K562 (cell line): ENCODE measurements around the gene WDR13. TPM values are rescaled to one million over a fixed set of nuclear protein-coding genes. Genes with fewer than 3 reads are reported as not detected.
A peak's percentile ranks its signal among the peaks of the same experiment; 100 is the strongest.

Experiments
- ATAC-seq: fragments of 200-7000 bp; cut with Tn5 transposase; 3 replicates; pipeline ENCODE4 v1.9.1; 2020; ENCODE audit warnings: moderate library complexity
- BruUV-seq: library from RNA; stranded (reverse); fragments of 400-500 nt; replicated peaks from 2 replicates; lab custom pipeline; 2021; lab: Mats Ljungman, UMichigan
- CTCF ChIA-PET: fragments of 300-600 bp; formaldehyde crosslinking; extraction: SDS; loops from one replicate; lab custom pipeline; 2021; ENCODE audit warnings: low intra/inter-chr PET ratio; lab: Yijun Ruan, JAX
- POLR2A ChIA-PET: fragments of 300-600, 350-650 bp; sonication (Branson Sonifier 250); formaldehyde crosslinking; extraction: SDS; loops from one replicate; lab custom pipeline; 2021; ENCODE audit warnings: antibody characterized with exemption, inconsistent platforms; lab: Yijun Ruan, JAX
- DNase-seq, 4 experiments: peaks; one replicate each; pipeline versions ENCODE4 v3.0.0 to v3.0.0-alpha.2; 2011 to 2018; ENCODE audit warnings: low spot score in 3 of 4, mixed read lengths in 3 of 4; ENCODE audit errors: extremely low read depth in 1 of 4
- FAIRE-seq: peaks from 2 replicates; lab custom pipeline; 2011; peaks lifted over from hg19 to GRCh38; lab: Jason Lieb, UNC
- H2AFZ ChIP-seq: 2 replicates; pipeline ENCODE4 v1.6.0; 2011; ENCODE audit warnings: low read depth, low read length, control low read depth, inconsistent platforms
- H3K27ac ChIP-seq: fragments of 200-600 bp; 3 replicates; pipeline ENCODE4 v1.8.0; 2011; ENCODE audit warnings: low read depth, mild to moderate bottlenecking, control low read depth, inconsistent platforms, low read length, moderate library complexity, mixed read lengths; ENCODE audit errors: extremely low read depth
- H3K27me3 ChIP-seq, 2 experiments: fragments of 300-600 bp in 1 of 2; 2 replicates in 1 of 2; 3 replicates in 1 of 2; pipeline versions ENCODE4 v1.6.0 to v1.8.0; 2011; ENCODE audit warnings: inconsistent platforms in 2 of 2, low read length in 2 of 2, mild to moderate bottlenecking in 1 of 2, mixed read lengths in 1 of 2, moderate library complexity in 1 of 2; ENCODE audit not compliant: control insufficient read depth in 2 of 2, insufficient read depth in 2 of 2
- H3K36me3 ChIP-seq: fragments of 300-600 bp; 3 replicates; pipeline ENCODE4 v1.8.0; 2011; ENCODE audit warnings: mild to moderate bottlenecking, low read length, inconsistent platforms; ENCODE audit not compliant: control insufficient read depth, insufficient read depth
- H3K4me1 ChIP-seq, 2 experiments: fragments of 200-600 bp in 1 of 2; replicated peaks in 1 of 2; 2 replicates in 1 of 2; 3 replicates in 1 of 2; pipeline versions ENCODE4 v1.5.1 to v1.8.0; 2011; ENCODE audit warnings: inconsistent platforms in 2 of 2, low read length in 2 of 2, mild to moderate bottlenecking in 1 of 2, mixed read lengths in 1 of 2, moderate library complexity in 1 of 2; ENCODE audit not compliant: control insufficient read depth in 2 of 2, insufficient read depth in 2 of 2
- H3K4me2 ChIP-seq: 2 replicates; pipeline ENCODE4 v1.6.1; 2011; ENCODE audit warnings: low read length, control low read depth, inconsistent platforms, mixed read lengths; ENCODE audit not compliant: insufficient read depth
- H3K4me3 ChIP-seq: fragments of 200-600 bp; sonication (generic), shearing (Covaris generic); 2 replicates; pipeline ENCODE4 v1.5.1; 2016; ENCODE audit warnings: control low read depth, inconsistent platforms
- H3K79me2 ChIP-seq: fragments of 200-600 bp; 3 replicates; pipeline ENCODE4 v1.8.0; 2011; ENCODE audit warnings: low read length, inconsistent platforms; ENCODE audit not compliant: control insufficient read depth, insufficient read depth
- H3K9ac ChIP-seq, 2 experiments: 2 replicates each; pipeline versions ENCODE4 v1.6.0 to v1.6.1; 2011; ENCODE audit warnings: low read depth in 2 of 2, low read length in 2 of 2, control low read depth in 1 of 2, inconsistent platforms in 1 of 2, mild to moderate bottlenecking in 1 of 2, mixed read lengths in 1 of 2; ENCODE audit not compliant: insufficient read depth in 1 of 2
- H3K9me1 ChIP-seq: one replicate; pipeline ENCODE4 v1.6.0; 2011; ENCODE audit warnings: inconsistent platforms, mild to moderate bottlenecking, low read length, moderate library complexity; ENCODE audit not compliant: control insufficient read depth, insufficient read depth
- H3K9me3 ChIP-seq: replicated peaks from 2 replicates; pipeline ENCODE4 v1.5.1; 2011; ENCODE audit warnings: low read depth, low read length, inconsistent platforms; ENCODE audit not compliant: control insufficient read depth, insufficient read depth
- H4K20me1 ChIP-seq: replicated peaks from 2 replicates; pipeline ENCODE4 v1.6.1; 2011; ENCODE audit warnings: low read length, inconsistent platforms, mixed read lengths; ENCODE audit not compliant: control insufficient read depth, insufficient read depth
- EWSR1 ChIP-seq: fragments of 450-650 bp; IDR thresholded peaks from 2 replicates; pipeline ENCODE4 v1.6.1; 2018; ENCODE audit warnings: borderline replicate concordance, mild to moderate bottlenecking, low read depth, moderate library complexity; ENCODE audit not compliant: partially characterized antibody
- FOXA1 ChIP-seq: fragments of 450-650 bp; IDR thresholded peaks from 2 replicates; pipeline ENCODE4 v1.6.1; 2016; ENCODE audit warnings: mild to moderate bottlenecking, borderline replicate concordance
- POLR2G ChIP-seq: fragments of 200-400 bp; formaldehyde crosslinking; IDR thresholded peaks from 2 replicates; pipeline ENCODE4 v1.6.1; 2017; ENCODE audit warnings: low read depth, mild to moderate bottlenecking, antibody characterized with exemption, low read length, moderate library complexity
- RBFOX2 ChIP-seq: fragments of 200-400 bp; formaldehyde crosslinking; IDR thresholded peaks from 2 replicates; pipeline ENCODE4 v1.6.1; 2017; ENCODE audit warnings: low read depth, mild to moderate bottlenecking, low read length, moderate library complexity
- RFX7 ChIP-seq: fragments of 250-450 bp; sonication (Bioruptor Pico); IDR thresholded peaks from 2 replicates; pipeline ENCODE4 v1.5.1; 2021; ENCODE audit warnings: mild to moderate bottlenecking
- SAFB2 ChIP-seq: fragments of 200-400 bp; formaldehyde crosslinking; IDR thresholded peaks from 2 replicates; pipeline ENCODE4 v1.6.1; 2018; ENCODE audit warnings: borderline replicate concordance, low read length, low read depth, moderate library complexity; ENCODE audit not compliant: severe bottlenecking
- TEAD2 ChIP-seq: fragments of 450-650 bp; IDR thresholded peaks from 2 replicates; pipeline ENCODE4 v1.6.1; 2016; ENCODE audit warnings: missing genetic modification characterization, control low read depth, missing compliant biosample characterization
- WGBS: fragments of 100-300 bp; shearing (Covaris generic); methylation state at CpG from one replicate; pipeline ENCODE4 v1.1.6; 2016; ENCODE audit warnings: low coverage, mixed read lengths; ENCODE audit not compliant: insufficient coverage; ENCODE audit errors: missing lambda C conversion rate; 5-methylcytosine and 5-hydroxymethylcytosine counted together
- in situ Hi-C: fragments of 300-500 bp; cut with MboI; formaldehyde crosslinking; loops from 4 replicates; pipeline ENCODE4 v1.15.0; 2018; ENCODE audit warnings: inconsistent platforms, mixed read lengths
- intact Hi-C: fragments of 100-400 bp; cut with micrococcal nuclease; formaldehyde crosslinking; loops from 2 replicates; pipeline ENCODE4 v1.14.2; 2022
- polyA plus RNA-seq, 8 experiments: library from polyadenylated mRNA; depleted of rRNA in 4 of 8; stranded (reverse) in 5 of 8; unstranded in 3 of 8; fragments of >200 nt; fragmentation: Nextera tagmentation in 2 of 8; fragmentation: Illumina TruSeq in 1 of 8; extraction: Ambion mirVana in 2 of 8; extraction: Trizol in 1 of 8; gene quantifications; 2 replicates each; pipeline versions ENCODE4 v1.2.1 to v1.2.3, GENCODE V29; 2011 to 2014; ENCODE audit warnings: inconsistent platforms in 1 of 8, missing spikeins in 1 of 8
- total RNA-seq, 7 experiments: library from RNA; depleted of rRNA in 6 of 7; stranded (reverse); fragments of >200 nt in 6 of 7; fragmentation: Illumina TruSeq in 2 of 7; extraction: Trizol in 2 of 7; gene quantifications; 2 replicates each; pipeline versions ENCODE4 v1.2.1 to v1.2.3, GENCODE V29; 2011 to 2021; ENCODE audit warnings: low replicate concordance in 1 of 7

WDR13 gene
- total and polyA plus RNA-seq, 9 of the 15 experiments (the other 6 are each of a cell fraction or from before 2014, with no cell fraction given) = 7.4 to 70.5 (median 31.4) TPM

DNA sequence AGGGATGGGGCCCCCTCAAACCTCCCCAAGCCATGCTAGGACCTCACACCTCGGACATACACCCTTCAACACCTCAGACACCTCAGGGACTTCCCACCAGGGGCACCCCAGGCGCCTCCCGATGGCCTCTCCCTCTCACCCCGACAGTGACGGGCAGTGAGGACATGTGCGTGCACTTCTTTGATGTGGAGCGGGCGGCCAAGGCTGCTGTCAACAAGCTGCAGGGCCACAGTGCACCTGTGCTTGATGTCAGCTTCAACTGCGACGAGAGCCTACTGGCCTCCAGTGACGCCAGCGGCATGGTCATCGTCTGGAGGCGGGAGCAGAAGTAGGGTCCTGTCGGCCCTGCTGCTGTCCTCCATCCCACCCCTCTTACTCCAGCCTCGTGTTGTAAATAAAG is 7.4 kb downstream of the WDR13 start:
- WGBS = 92% methylated on average over 11 of the region's 16 CpGs
- no peaks in the 10 kb centered on the region for H4K20me1 ChIP-seq
- intact Hi-C loops (no loop called here), in situ Hi-C loops (no loop called here)
- no peaks in the 10 kb centered on the region for H3K9me1 ChIP-seq
- H3K27me3 ChIP-seq = no peaks in the 10 kb centered on the region
- TF ChIP-seq EWSR1 (no peak), RFX7 (CRISPR knock-in tag) (no peak), RBFOX2 (peak; percentile 26; the same call in 1 of the 2 replicates), TEAD2 (tag) (no peak), POLR2G (peak; percentile 53; the same call in 1 of the 2 replicates), FOXA1 (no peak), SAFB2 (no peak)
- peaks cover 0 to 8% of the 10 kb centered on the region in 2 experiments; a peak in 2 of 5 replicates for H3K4me1 ChIP-seq
- no TSS peak for BruUV-seq
- POLR2A ChIA-PET = interaction anchor here (0.7 kb wide), 1 partner anchor 258 kb away, joined by 3 read pairs; no protein-coding TSS in a partner anchor
- no peaks in the 10 kb centered on the region for H3K79me2 ChIP-seq
- H3K36me3 ChIP-seq = peaks cover 30% of the 10 kb centered on the region; the same call in 2 of the 3 replicates
- no peak for FAIRE-seq
- no peaks in the 10 kb centered on the region for H3K9me3 ChIP-seq
- no peak overlapping the region for H3K4me2 ChIP-seq
- H3K4me3 ChIP-seq = no peak overlapping the region
- CTCF ChIA-PET = no interaction called here
- H2AFZ ChIP-seq = no peak overlapping the region
- no peak overlapping the region for H3K27ac ChIP-seq
- no peak for ATAC-seq
- no peak overlapping the region for H3K9ac ChIP-seq
- peak in 2 of 4 experiments; percentile 2 for DNase-seq
